DOHH2 (cell line): ENCODE measurements around the gene FAM107B.

Experiments used
- H3F3A ChIP-seq: fragments of 200-600 bp; sonication (generic), shearing (Covaris generic); 2 replicates; pipeline ENCODE4 v1.6.0; 2016; ENCODE audit warnings: antibody characterized with exemption, mild to moderate bottlenecking; ENCODE audit not compliant: control insufficient read depth, insufficient read depth
- H3K27ac ChIP-seq: fragments of 200-600 bp; sonication (generic); 2 replicates; pipeline ENCODE4 v1.5.1; 2014; ENCODE audit warnings: low read depth, mild to moderate bottlenecking, low read length, moderate library complexity
- H3K27me3 ChIP-seq: fragments of 200-600 bp; sonication (generic); 2 replicates; pipeline ENCODE4 v1.6.1; 2014; ENCODE audit warnings: mild to moderate bottlenecking, low read length, mixed read lengths; ENCODE audit not compliant: control insufficient read depth
- H3K36me3 ChIP-seq: fragments of 200-600 bp; sonication (generic); 2 replicates; pipeline ENCODE4 v1.6.1; 2014; ENCODE audit warnings: mild to moderate bottlenecking, low read length, moderate library complexity, mixed read lengths; ENCODE audit not compliant: control insufficient read depth
- H3K4me1 ChIP-seq: fragments of 200-600 bp; sonication (generic); 2 replicates; pipeline ENCODE4 v1.6.1; 2014; ENCODE audit warnings: mild to moderate bottlenecking, low read length, mixed read lengths; ENCODE audit not compliant: control insufficient read depth
- H3K4me2 ChIP-seq: fragments of 200-600 bp; sonication (generic); 2 replicates; pipeline ENCODE4 v1.6.0; 2014; ENCODE audit warnings: mild to moderate bottlenecking, low read length, moderate library complexity
- H3K4me3 ChIP-seq: fragments of 200-600 bp; sonication (generic); 2 replicates; pipeline ENCODE4 v1.5.1; 2014; ENCODE audit warnings: mild to moderate bottlenecking, low read length, mixed read lengths
- H3K79me2 ChIP-seq: fragments of 200-600 bp; sonication (generic); 2 replicates; pipeline ENCODE4 v1.6.1; 2014; ENCODE audit warnings: mild to moderate bottlenecking, low read length, mixed read lengths; ENCODE audit not compliant: control insufficient read depth
- H3K9me2 ChIP-seq: fragments of 200-600 bp; sonication (generic); replicated peaks from 2 replicates; pipeline ENCODE4 v1.6.1; 2014; ENCODE audit warnings: mild to moderate bottlenecking, low read length, mixed read lengths; ENCODE audit not compliant: control insufficient read depth
- H3K9me3 ChIP-seq: fragments of 200-600 bp; sonication (generic); 2 replicates; pipeline ENCODE4 v1.6.1; 2014; ENCODE audit warnings: antibody characterized with exemption, low read length, mixed read lengths; ENCODE audit not compliant: control insufficient read depth, insufficient read depth
- H4K20me1 ChIP-seq: fragments of 200-600 bp; sonication (generic); 2 replicates; pipeline ENCODE4 v1.6.0; 2014; ENCODE audit warnings: low read depth, mild to moderate bottlenecking, antibody characterized with exemption, low read length, moderate library complexity; ENCODE audit not compliant: control insufficient read depth, insufficient read depth
- EZH2phosphoT487 ChIP-seq: fragments of 200-600 bp; sonication (generic); IDR thresholded peaks from 2 replicates; pipeline ENCODE4 v1.6.1; 2017; ENCODE audit warnings: borderline replicate concordance, mild to moderate bottlenecking, antibody characterized with exemption, low read length, moderate library complexity, mixed read lengths
- TF ChIP-seq, protein P1 (sequence below): fragments of 200-600 bp; sonication (generic); IDR thresholded peaks from one replicate; pipeline ENCODE4 v1.5.1; 2014; ENCODE audit warnings: antibody characterized with exemption, mild to moderate bottlenecking, low read depth, low read length; ENCODE audit not compliant: poor library complexity, severe bottlenecking

FAM107B gene

DNA sequence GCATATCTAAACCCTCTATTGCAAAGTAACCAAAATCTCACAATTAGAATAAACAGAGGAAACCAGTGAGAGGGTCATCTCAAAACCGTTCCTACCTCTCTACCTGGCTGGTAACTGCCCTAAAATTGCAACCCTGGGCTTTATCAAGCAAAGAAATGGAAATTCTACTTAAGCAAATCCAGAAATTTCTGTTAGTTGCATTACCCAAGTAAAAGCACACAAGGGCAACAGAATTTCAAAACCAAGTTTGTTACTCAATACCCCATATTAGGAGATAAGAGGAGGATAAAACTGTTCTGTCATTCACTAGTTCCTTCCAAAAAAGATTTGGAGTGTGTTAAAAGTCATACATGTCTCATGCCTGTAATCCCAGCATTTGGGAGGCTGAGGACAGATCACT, 195.3 kb downstream of the FAM107B start:
- TF ChIP-seq, protein P1, sequence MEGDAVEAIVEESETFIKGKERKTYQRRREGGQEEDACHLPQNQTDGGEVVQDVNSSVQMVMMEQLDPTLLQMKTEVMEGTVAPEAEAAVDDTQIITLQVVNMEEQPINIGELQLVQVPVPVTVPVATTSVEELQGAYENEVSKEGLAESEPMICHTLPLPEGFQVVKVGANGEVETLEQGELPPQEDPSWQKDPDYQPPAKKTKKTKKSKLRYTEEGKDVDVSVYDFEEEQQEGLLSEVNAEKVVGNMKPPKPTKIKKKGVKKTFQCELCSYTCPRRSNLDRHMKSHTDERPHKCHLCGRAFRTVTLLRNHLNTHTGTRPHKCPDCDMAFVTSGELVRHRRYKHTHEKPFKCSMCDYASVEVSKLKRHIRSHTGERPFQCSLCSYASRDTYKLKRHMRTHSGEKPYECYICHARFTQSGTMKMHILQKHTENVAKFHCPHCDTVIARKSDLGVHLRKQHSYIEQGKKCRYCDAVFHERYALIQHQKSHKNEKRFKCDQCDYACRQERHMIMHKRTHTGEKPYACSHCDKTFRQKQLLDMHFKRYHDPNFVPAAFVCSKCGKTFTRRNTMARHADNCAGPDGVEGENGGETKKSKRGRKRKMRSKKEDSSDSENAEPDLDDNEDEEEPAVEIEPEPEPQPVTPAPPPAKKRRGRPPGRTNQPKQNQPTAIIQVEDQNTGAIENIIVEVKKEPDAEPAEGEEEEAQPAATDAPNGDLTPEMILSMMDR = no peak
- TF ChIP-seq EZH2phosphoT487 = no peak
- peaks cover 100% of the 10 kb centered on the region for H3K79me2 ChIP-seq

DNA sequence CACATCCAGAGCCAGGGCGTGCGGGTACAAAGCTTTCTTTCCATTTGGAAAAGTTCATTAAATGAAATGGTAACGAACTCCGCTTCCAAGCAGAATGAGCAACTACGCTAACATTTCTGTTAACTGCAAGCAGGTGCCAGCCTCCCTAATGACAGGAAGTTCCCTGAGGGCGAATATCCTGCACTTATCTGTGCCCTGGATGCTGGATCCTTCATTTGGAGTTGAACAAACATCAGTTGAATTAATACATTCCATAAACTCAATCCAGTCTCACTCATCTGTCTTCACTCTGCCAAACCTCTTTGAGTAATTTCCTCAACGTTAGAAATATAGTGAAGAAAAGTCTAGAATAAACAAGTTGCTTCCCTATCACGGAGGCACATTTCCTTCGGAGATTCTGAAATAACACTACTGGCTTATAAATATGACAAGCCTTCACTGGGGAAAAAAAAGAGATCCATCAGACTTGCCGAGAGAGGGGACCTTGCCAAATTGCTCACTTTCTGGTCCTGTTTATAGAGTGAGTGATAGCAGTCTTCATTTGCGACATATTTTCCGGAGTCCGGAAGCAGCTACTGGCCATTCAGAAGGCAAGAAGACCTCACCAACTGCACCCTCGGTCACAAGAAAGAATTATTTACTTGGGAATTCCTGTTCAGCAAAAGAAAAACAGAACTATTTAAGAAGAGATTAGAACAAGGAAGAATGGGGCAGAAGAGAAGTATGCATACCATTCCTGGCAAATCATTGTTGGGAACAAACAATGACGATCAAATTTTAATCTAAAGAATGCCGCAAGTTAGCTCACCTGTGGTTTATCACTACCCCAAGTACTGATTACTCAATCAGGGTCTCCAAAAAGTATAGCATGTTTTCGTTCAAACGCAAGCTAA, 196.4 kb downstream of the FAM107B start:
- Histone ChIP-seq H3F3A (peaks cover 41% of the 10 kb centered on the region), H3K4me1 (peaks cover 78% of the 10 kb centered on the region), H3K79me2 (peaks cover 100% of the 10 kb centered on the region), H3K9me2 (no peaks in the 10 kb centered on the region), H4K20me1 (peaks cover 69% of the 10 kb centered on the region), H3K4me2 (no peak overlapping the region), H3K27me3 (no peaks in the 10 kb centered on the region), H3K27ac (no peak overlapping the region), H3K36me3 (peaks cover 94% of the 10 kb centered on the region), H3K9me3 (no peaks in the 10 kb centered on the region), H3K4me3 (no peak overlapping the region)
- TF ChIP-seq, protein P1 = no peak
- no peak for TF ChIP-seq EZH2phosphoT487

More for the DNA sequence above, 195.3 kb downstream of the FAM107B start:
- Histone ChIP-seq H3K4me2 (no peak overlapping the region), H3K4me3 (no peak overlapping the region), H3F3A (peaks cover 35% of the 10 kb centered on the region), H3K27ac (no peak overlapping the region), H4K20me1 (peaks cover 76% of the 10 kb centered on the region), H3K9me2 (no peaks in the 10 kb centered on the region), H3K36me3 (peaks cover 94% of the 10 kb centered on the region), H3K4me1 (peaks cover 79% of the 10 kb centered on the region), H3K9me3 (no peaks in the 10 kb centered on the region), H3K27me3 (no peaks in the 10 kb centered on the region)

DNA sequence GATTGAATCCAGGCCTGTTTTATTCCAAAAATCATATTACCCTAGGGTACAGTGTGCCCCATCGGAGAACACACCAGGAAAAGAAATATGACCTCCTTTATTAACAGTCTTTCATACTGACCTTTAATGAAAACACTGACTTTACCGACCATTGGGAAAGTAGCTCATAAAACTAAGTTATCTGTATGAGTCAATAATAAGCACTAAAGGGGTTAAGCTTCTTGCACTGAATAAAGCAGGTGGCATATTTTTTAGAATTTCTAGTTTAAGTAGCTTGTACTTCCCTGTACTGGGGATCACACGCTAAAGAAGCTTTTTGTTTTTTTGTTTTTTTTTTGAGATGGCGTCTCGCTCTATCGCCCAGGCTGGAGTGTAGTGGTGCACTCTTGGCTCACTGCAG, 199.8 kb downstream of the FAM107B start:
- TF ChIP-seq EZH2phosphoT487 = no peak
- TF ChIP-seq, protein P1 = no peak
- Histone ChIP-seq H3K4me3 (no peak overlapping the region), H3K9me2 (no peaks in the 10 kb centered on the region), H3K9me3 (no peaks in the 10 kb centered on the region), H3F3A (peaks cover 44% of the 10 kb centered on the region), H3K36me3 (peaks cover 96% of the 10 kb centered on the region), H3K27me3 (no peaks in the 10 kb centered on the region), H3K27ac (no peak overlapping the region), H3K79me2 (peaks cover 100% of the 10 kb centered on the region), H3K4me2 (no peak overlapping the region), H3K4me1 (peaks cover 90% of the 10 kb centered on the region), H4K20me1 (peaks cover 78% of the 10 kb centered on the region)
